Caco-2 (cell line): ENCODE results near the gene GALNT17. TPM values are rescaled to one million over a fixed set of nuclear protein-coding genes. Genes with fewer than 3 reads are reported as not detected.

Experiments used
- BruUV-seq: library from RNA; stranded (reverse); fragments of 400-500 nt; replicated peaks from 2 replicates; lab custom pipeline; 2021; lab: Mats Ljungman, UMichigan
- CTCF ChIA-PET: fragments of 300-600 bp; sonication (Branson Sonifier 250); formaldehyde crosslinking; loops from one replicate; lab custom pipeline; 2022; ENCODE audit warnings: antibody characterized with exemption; lab: Charles Lee
- POLR2A ChIA-PET: fragments of 300-600 bp; sonication (Branson Sonifier 250); formaldehyde crosslinking; loops from one replicate; lab custom pipeline; 2022; ENCODE audit warnings: antibody characterized with exemption; lab: Charles Lee
- DNase-seq, 2 experiments: peaks; one replicate each; pipeline versions ENCODE4 v3.0.0 to v3.0.0-alpha.2; 2020 to 2022
- H3K27me3 ChIP-seq: replicated peaks from 2 replicates; pipeline ENCODE4 v1.6.0; 2011; ENCODE audit warnings: low read length; ENCODE audit not compliant: control insufficient read depth, insufficient read depth
- H3K36me3 ChIP-seq: 2 replicates; pipeline ENCODE4 v1.5.1; 2011; ENCODE audit warnings: low read length; ENCODE audit not compliant: control insufficient read depth, insufficient read depth
- H3K4me1 ChIP-seq: fragments of 250-450 bp; sonication (Bioruptor Pico); 2 replicates; pipeline ENCODE4 v1.5.1; 2020; ENCODE audit warnings: mild to moderate bottlenecking
- H3K4me3 ChIP-seq: 2 replicates; pipeline ENCODE4 v1.5.1; 2011; ENCODE audit warnings: low read depth, mild to moderate bottlenecking, control low read depth, low read length
- H3K9me3 ChIP-seq: fragments of 250-450 bp; sonication (Bioruptor Pico); 2 replicates; pipeline ENCODE4 v1.5.1; 2020; ENCODE audit warnings: mild to moderate bottlenecking, moderate library complexity
- H3K27ac Mint-ChIP-seq: one replicate; pipeline ENCODE4 v1.8.0; 2022; ENCODE audit warnings: mixed read lengths; ENCODE audit not compliant: unreplicated experiment
- H3K27me3 Mint-ChIP-seq: one replicate; pipeline ENCODE4 v1.8.0; 2022; ENCODE audit warnings: mixed read lengths; ENCODE audit not compliant: insufficient read depth, unreplicated experiment
- H3K36me3 Mint-ChIP-seq: one replicate; pipeline ENCODE4 v1.8.0; 2022; ENCODE audit warnings: mild to moderate bottlenecking, mixed read lengths; ENCODE audit not compliant: insufficient read depth, unreplicated experiment
- H3K4me1 Mint-ChIP-seq: one replicate; pipeline ENCODE4 v1.8.0; 2022; ENCODE audit warnings: low read depth, mixed read lengths; ENCODE audit not compliant: unreplicated experiment
- H3K4me3 Mint-ChIP-seq: one replicate; pipeline ENCODE4 v1.8.0; 2022; ENCODE audit warnings: mild to moderate bottlenecking, moderate library complexity, mixed read lengths; ENCODE audit not compliant: unreplicated experiment
- H3K9me3 Mint-ChIP-seq: one replicate; pipeline ENCODE4 v1.8.0; 2022; ENCODE audit warnings: mixed read lengths; ENCODE audit not compliant: unreplicated experiment
- CTCF ChIP-seq, 2 experiments: fragments of 200-600 bp in 1 of 2; IDR thresholded peaks; 1 replicate in 1 of 2; 2 replicates in 1 of 2; pipeline versions ENCODE4 v1.5.1 to v1.8.0; 2011 to 2022; ENCODE audit warnings: antibody characterized with exemption in 1 of 2, control low read depth in 1 of 2, inconsistent platforms in 1 of 2, low read depth in 1 of 2, low read length in 1 of 2, mild to moderate bottlenecking in 1 of 2, moderate library complexity in 1 of 2; ENCODE audit not compliant: insufficient read depth in 1 of 2, severe bottlenecking in 1 of 2, unreplicated experiment in 1 of 2
- intact Hi-C: fragments of 100-400 bp; cut with micrococcal nuclease; formaldehyde crosslinking; loops from one replicate; pipeline ENCODE4 v1.10.0; 2022; ENCODE audit not compliant: unreplicated experiment
- total RNA-seq: library from RNA; stranded (reverse); gene quantifications from 2 replicates; pipeline ENCODE4 v1.2.3, GENCODE V29; 2022

Gene GALNT17
- total RNA-seq, 1 experiment from 2014 or later = not detected

GRCh38 chr7:71687831-71688599, 556.1 kb downstream of the GALNT17 start:
- peaks cover 2% of the 10 kb centered on the region for H3K27me3 Mint-ChIP-seq
- POLR2A ChIA-PET = no interaction called here
- TF ChIP-seq CTCF (IDR thresholded peaks at IDR 0.05; ENCODE audit: insufficient read depth in 1 of 2, low read depth in 1 of 2, low read length in 1 of 2, severe bottlenecking in 1 of 2, unreplicated experiment in 1 of 2) = no peak
- no peak for DNase-seq
- Histone ChIP-seq H3K27me3 (no peaks in the 10 kb centered on the region), H3K4me3 (no peak overlapping the region), H3K4me1 (no peaks in the 10 kb centered on the region), H3K36me3 (no peaks in the 10 kb centered on the region), H3K9me3 (no peaks in the 10 kb centered on the region)
- H3K4me3 Mint-ChIP-seq = no peak overlapping the region
- CTCF ChIA-PET = no interaction called here
- intact Hi-C loops = no loop called here
- BruUV-seq = no TSS peak
- H3K9me3 Mint-ChIP-seq = no peaks in the 10 kb centered on the region
- no peak overlapping the region for H3K27ac Mint-ChIP-seq
- no peaks in the 10 kb centered on the region for H3K4me1 Mint-ChIP-seq
- no peaks in the 10 kb centered on the region for H3K36me3 Mint-ChIP-seq

- H3K4me3 ChIP-seq = no peak overlapping the region
- H3K4me1 Mint-ChIP-seq = no peaks in the 10 kb centered on the region
- H3K36me3 ChIP-seq = no peaks in the 10 kb centered on the region
- intact Hi-C loops = no loop called here
- H3K27me3 ChIP-seq = no peaks in the 10 kb centered on the region
- no peak for TF ChIP-seq CTCF (IDR thresholded peaks at IDR 0.05; ENCODE audit: insufficient read depth in 1 of 2, low read depth in 1 of 2, low read length in 1 of 2, severe bottlenecking in 1 of 2, unreplicated experiment in 1 of 2)
- no peak overlapping the region for H3K27ac Mint-ChIP-seq
- ChIA-PET POLR2A (no interaction called here), CTCF (no interaction called here)
- H3K4me3 Mint-ChIP-seq = no peak overlapping the region
- peaks cover 2% of the 10 kb centered on the region for H3K9me3 Mint-ChIP-seq
- H3K36me3 Mint-ChIP-seq = no peaks in the 10 kb centered on the region
- H3K4me1 ChIP-seq = no peaks in the 10 kb centered on the region
- no peak for DNase-seq
- H3K27me3 Mint-ChIP-seq = peaks cover 2% of the 10 kb centered on the region
- no peaks in the 10 kb centered on the region for H3K9me3 ChIP-seq
- no TSS peak for BruUV-seq
Measured at GRCh38 chr7:71691538-71691937, 559.6 kb downstream of the GALNT17 start.

GRCh38 chr7:71694665-71695064, 562.7 kb downstream of the GALNT17 start:
- Histone ChIP-seq H3K27me3 (no peaks in the 10 kb centered on the region), H3K4me3 (no peak overlapping the region), H3K36me3 (no peaks in the 10 kb centered on the region), H3K4me1 (no peaks in the 10 kb centered on the region), H3K9me3 (0 out of 2 replicates have a peak, but pooled peaks cover 6% of the 10 kb centered on the region)
- TF ChIP-seq CTCF (IDR thresholded peaks at IDR 0.05; ENCODE audit: insufficient read depth in 1 of 2, low read depth in 1 of 2, low read length in 1 of 2, severe bottlenecking in 1 of 2, unreplicated experiment in 1 of 2) = no peak
- no peaks in the 10 kb centered on the region for H3K36me3 Mint-ChIP-seq
- peaks cover 2% of the 10 kb centered on the region for H3K27me3 Mint-ChIP-seq
- no peak for DNase-seq
- CTCF ChIA-PET = no interaction called here
- H3K4me1 Mint-ChIP-seq = no peaks in the 10 kb centered on the region
- POLR2A ChIA-PET = no interaction called here
- no TSS peak for BruUV-seq
- intact Hi-C loops = no loop called here
- peaks cover 23% of the 10 kb centered on the region for H3K9me3 Mint-ChIP-seq
- no peak overlapping the region for H3K4me3 Mint-ChIP-seq
- no peak overlapping the region for H3K27ac Mint-ChIP-seq
